Keratinocyte (primary cell): ENCODE measurements around the gene MRPL3. TPM values are rescaled to one million over a fixed set of nuclear protein-coding genes. Genes with fewer than 3 reads are reported as not detected.

Experiments
- DNase-seq: peaks from one replicate; pipeline ENCODE4 v3.0.0-alpha.2; 2011; ENCODE audit warnings: low read depth, missing footprints, low spot score
- FAIRE-seq: peaks from 2 replicates; lab custom pipeline; 2011; peaks lifted over from hg19 to GRCh38; lab: Jason Lieb, UNC
- H2AFZ ChIP-seq: 2 replicates; pipeline ENCODE4 v1.6.0; 2012; ENCODE audit warnings: low read length, control low read depth, inconsistent platforms; ENCODE audit not compliant: control insufficient read depth
- H3K27ac ChIP-seq: 2 replicates; pipeline ENCODE4 v1.5.1; 2011; ENCODE audit warnings: low read length; ENCODE audit not compliant: control insufficient read depth, insufficient read depth
- H3K27me3 ChIP-seq: 3 replicates; pipeline ENCODE4 v1.6.0; 2011; ENCODE audit warnings: low read length; ENCODE audit not compliant: control insufficient read depth, insufficient read depth; ENCODE audit errors: extremely low read depth
- H3K36me3 ChIP-seq, 2 experiments: 2 replicates in 1 of 2; 3 replicates in 1 of 2; pipeline ENCODE4 v1.5.1; 2011; ENCODE audit warnings: low read length in 2 of 2, mild to moderate bottlenecking in 1 of 2; ENCODE audit not compliant: control insufficient read depth in 2 of 2, insufficient read depth in 2 of 2; ENCODE audit errors: extremely low read depth in 1 of 2
- H3K4me1 ChIP-seq: 3 replicates; pipeline ENCODE4 v1.5.1; 2011; ENCODE audit warnings: low read length; ENCODE audit not compliant: control insufficient read depth, insufficient read depth; ENCODE audit errors: extremely low read depth
- H3K4me2 ChIP-seq: 3 replicates; pipeline ENCODE4 v1.6.0; 2011; ENCODE audit warnings: low read depth, low read length; ENCODE audit not compliant: control insufficient read depth, insufficient read depth; ENCODE audit errors: extremely low read depth
- H3K4me3 ChIP-seq, 3 experiments: fragments of 200-600 bp in 1 of 3; sonication (generic) in 1 of 3; 2 replicates in 2 of 3; 3 replicates in 1 of 3; pipeline ENCODE4 v1.5.1; 2011 to 2016; ENCODE audit warnings: low read length in 3 of 3, mild to moderate bottlenecking in 3 of 3, control low read depth in 2 of 3, inconsistent platforms in 1 of 3, low read depth in 1 of 3, mixed read lengths in 1 of 3, mixed run types in 1 of 3, moderate library complexity in 1 of 3; ENCODE audit not compliant: control insufficient read depth in 2 of 3, insufficient read depth in 2 of 3; ENCODE audit errors: extremely low read depth in 1 of 3
- H3K79me2 ChIP-seq: 2 replicates; pipeline ENCODE4 v1.6.0; 2012; ENCODE audit warnings: low read length; ENCODE audit not compliant: control insufficient read depth, insufficient read depth
- H3K9ac ChIP-seq: 3 replicates; pipeline ENCODE4 v1.6.0; 2011; ENCODE audit warnings: low read length; ENCODE audit not compliant: control insufficient read depth, insufficient read depth; ENCODE audit errors: extremely low read depth
- H3K9me1 ChIP-seq: 3 replicates; pipeline ENCODE4 v1.6.0; 2011; ENCODE audit warnings: low read length; ENCODE audit not compliant: control insufficient read depth, insufficient read depth; ENCODE audit errors: extremely low read depth
- H3K9me3 ChIP-seq: 2 replicates; pipeline ENCODE4 v1.5.1; 2012; ENCODE audit warnings: low read depth, low read length; ENCODE audit not compliant: control insufficient read depth
- H4K20me1 ChIP-seq: 3 replicates; pipeline ENCODE4 v1.6.0; 2011; ENCODE audit warnings: low read length; ENCODE audit not compliant: control insufficient read depth, insufficient read depth; ENCODE audit errors: extremely low read depth
- CTCF ChIP-seq, 3 experiments: IDR thresholded peaks in 1 of 3; conservative IDR thresholded peaks in 1 of 3; optimal IDR thresholded peaks in 1 of 3; 2 replicates in 2 of 3; 3 replicates in 1 of 3; pipeline versions ENCODE3 to v1.5.1; 2011; ENCODE audit warnings: low read length in 3 of 3, mild to moderate bottlenecking in 3 of 3, moderate library complexity in 2 of 3, control low read depth in 1 of 3, inconsistent platforms in 1 of 3; ENCODE audit not compliant: insufficient read depth in 2 of 3; ENCODE audit errors: extremely low read depth in 1 of 3
- EZH2 ChIP-seq: IDR thresholded peaks from one replicate; pipeline ENCODE4 v1.6.1; 2012; ENCODE audit warnings: inconsistent platforms, mild to moderate bottlenecking, low read length, moderate library complexity
- dilution Hi-C: fragments of 300-500 bp; cut with MboI; formaldehyde crosslinking; loops from one replicate; pipeline ENCODE4 v1.7.0; 2020; ENCODE audit warnings: low sequenced_read_pairs; ENCODE audit not compliant: extremely low pct_ligation_motif_present
- polyA plus RNA-seq, 5 experiments: library from polyadenylated mRNA; depleted of rRNA in 3 of 5; stranded (reverse) in 3 of 5; stranded (forward) in 1 of 5; unstranded in 1 of 5; fragments of >200 nt; gene quantifications; 1 replicate in 1 of 5; 2 replicates in 3 of 5; 3 replicates in 1 of 5; pipeline versions ENCODE4 v1.2.1 to v1.2.3, GENCODE V29; 2011 to 2012; ENCODE audit warnings: missing spikeins in 2 of 5, low read depth in 1 of 5, low replicate concordance in 1 of 5

MRPL3 gene
- polyA plus RNA-seq, 1 donor (not counting 4 experiments of a cell fraction or from before 2014, with no cell fraction given): 228 TPM

- Histone ChIP-seq H2AFZ (no peak overlapping the region), H3K36me3 (no peaks in the 10 kb centered on the region), H3K79me2 (no peaks in the 10 kb centered on the region), H3K4me3 (no peak overlapping the region), H3K9ac (no peak overlapping the region), H3K4me1 (peaks cover 12% of the 10 kb centered on the region), H3K9me3 (no peaks in the 10 kb centered on the region), H3K4me2 (no peak overlapping the region), H3K27me3 (no peaks in the 10 kb centered on the region), H3K27ac (no peak overlapping the region), H4K20me1 (no peaks in the 10 kb centered on the region), H3K9me1 (no peaks in the 10 kb centered on the region)
- FAIRE-seq (no peak), DNase-seq (no peak)
- dilution Hi-C loops: no loop called here
- TF ChIP-seq EZH2: no peak
- no peak for TF ChIP-seq CTCF (optimal IDR thresholded peaks at IDR 0.05 in 1 of 3, IDR thresholded peaks at IDR 0.05 in 1 of 3, conservative IDR thresholded peaks at IDR 0.05 in 1 of 3; ENCODE audit: extremely low read depth in 1 of 3, insufficient read depth in 2 of 3, low read length in 3 of 3)
Measured at GRCh38 chr3:131547585-131547984, 44.8 kb upstream of the MRPL3 start.

- TF ChIP-seq CTCF (optimal IDR thresholded peaks at IDR 0.05 in 1 of 3, IDR thresholded peaks at IDR 0.05 in 1 of 3, conservative IDR thresholded peaks at IDR 0.05 in 1 of 3; ENCODE audit: extremely low read depth in 1 of 3, insufficient read depth in 2 of 3, low read length in 3 of 3) (no peak), EZH2 (no peak)
- Histone ChIP-seq H3K4me1 (peaks cover 12% of the 10 kb centered on the region), H3K9ac (no peak overlapping the region), H3K27me3 (no peaks in the 10 kb centered on the region), H3K9me1 (no peaks in the 10 kb centered on the region), H3K79me2 (no peaks in the 10 kb centered on the region), H2AFZ (no peak overlapping the region), H4K20me1 (no peaks in the 10 kb centered on the region), H3K27ac (no peak overlapping the region), H3K4me3 (no peak overlapping the region), H3K4me2 (no peak overlapping the region), H3K36me3 (no peaks in the 10 kb centered on the region), H3K9me3 (no peaks in the 10 kb centered on the region)
- dilution Hi-C loops: no loop called here
- FAIRE-seq (no peak), DNase-seq (no peak)
Measured at GRCh38 chr3:131546441-131546840, 43.7 kb upstream of the MRPL3 start.
